Activated T-cell treated with anti-CD3 and anti-CD28 coated beads for 1 hour (primary cell): ENCODE data around the gene PTPN14.

ENCODE experiments used
- DNase-seq: peaks from one replicate; pipeline ENCODE4 v3.0.0-alpha.2; 2020; ENCODE audit warnings: low read depth

PTPN14 gene

DNA sequence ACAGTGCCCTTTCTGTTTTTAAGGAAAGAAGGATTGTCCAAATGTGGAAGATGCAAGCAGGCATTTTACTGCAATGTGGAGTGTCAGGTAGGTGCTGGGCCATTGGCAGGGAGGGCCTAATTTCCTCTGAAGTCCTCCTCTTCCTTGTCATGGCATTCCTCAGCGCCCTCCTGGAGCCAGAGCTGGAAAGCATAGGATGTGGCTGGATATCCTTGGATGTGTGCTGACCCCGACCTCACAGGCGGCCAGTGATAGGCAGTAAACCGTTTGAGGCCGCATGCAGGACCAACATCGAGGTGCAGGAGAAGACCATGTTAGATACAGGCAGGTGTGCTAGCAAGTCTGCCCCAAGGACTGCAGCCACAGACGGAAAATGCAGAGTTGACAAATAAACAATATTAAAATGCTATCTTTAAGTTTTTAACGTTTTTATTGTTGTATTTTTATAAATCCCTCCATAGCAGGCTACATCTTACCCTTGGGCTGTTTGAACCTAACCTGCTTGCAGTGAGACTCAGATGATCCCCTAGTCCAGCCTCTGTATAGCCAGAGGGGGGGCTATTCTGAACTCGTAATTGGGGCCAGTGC, 246.1 kb downstream of the PTPN14 start:
- no peak for DNase-seq

DNA sequence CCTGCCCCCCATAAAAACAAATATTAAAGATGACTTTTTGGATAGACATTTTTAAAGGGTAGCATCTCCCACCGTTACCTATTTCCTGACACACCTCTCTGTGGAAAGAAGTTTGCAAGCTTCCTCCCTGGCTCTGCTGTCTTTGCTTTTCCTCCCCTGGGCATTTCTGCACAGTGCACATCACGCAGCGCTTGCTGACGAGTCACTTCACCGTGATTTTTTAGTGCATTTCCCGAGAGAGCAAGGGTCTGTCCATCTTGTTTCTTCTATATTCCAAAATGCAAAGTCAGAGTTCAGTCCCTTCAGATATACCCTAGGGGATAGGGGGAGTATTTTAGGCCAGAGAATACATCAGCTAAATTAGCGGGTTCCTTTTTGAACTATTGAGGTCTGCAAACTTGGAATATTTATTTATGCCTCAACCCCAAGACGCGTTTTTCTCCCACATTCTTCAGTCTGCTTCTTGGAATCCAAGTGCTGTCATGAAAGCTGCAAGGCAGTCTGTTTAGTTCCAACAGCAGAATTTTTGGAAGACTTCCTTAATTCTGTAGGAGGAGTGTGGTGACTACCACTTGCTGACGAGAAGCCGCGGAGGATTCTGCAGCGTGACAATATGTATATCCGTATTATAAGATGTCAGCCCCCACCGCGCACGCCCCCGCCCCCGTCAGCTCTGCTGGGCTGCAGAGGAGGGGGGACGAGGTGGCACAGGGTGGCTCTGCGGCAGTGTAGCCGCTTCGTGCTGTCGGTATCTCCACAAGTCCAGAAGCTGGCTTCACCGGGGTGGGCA, 248.1 kb downstream of the PTPN14 start:
- DNase-seq = no peak

- no peak for DNase-seq
Measured at GRCh38 chr1:214301526-214301925, 249.9 kb downstream of the PTPN14 start.

- DNase-seq = no peak
Measured at GRCh38 chr1:214300149-214300780, 251.1 kb downstream of the PTPN14 start.
